HG03521 (cell line): ENCODE data around the gene SETBP1.

Experiments used
- ATAC-seq: cut with Tn5 transposase; IDR thresholded peaks from one replicate; pipeline ENCODE4 v1.9.1; 2021; ENCODE audit warnings: mild to moderate bottlenecking, moderate library complexity; ENCODE audit not compliant: unreplicated experiment

SETBP1 gene

DNA sequence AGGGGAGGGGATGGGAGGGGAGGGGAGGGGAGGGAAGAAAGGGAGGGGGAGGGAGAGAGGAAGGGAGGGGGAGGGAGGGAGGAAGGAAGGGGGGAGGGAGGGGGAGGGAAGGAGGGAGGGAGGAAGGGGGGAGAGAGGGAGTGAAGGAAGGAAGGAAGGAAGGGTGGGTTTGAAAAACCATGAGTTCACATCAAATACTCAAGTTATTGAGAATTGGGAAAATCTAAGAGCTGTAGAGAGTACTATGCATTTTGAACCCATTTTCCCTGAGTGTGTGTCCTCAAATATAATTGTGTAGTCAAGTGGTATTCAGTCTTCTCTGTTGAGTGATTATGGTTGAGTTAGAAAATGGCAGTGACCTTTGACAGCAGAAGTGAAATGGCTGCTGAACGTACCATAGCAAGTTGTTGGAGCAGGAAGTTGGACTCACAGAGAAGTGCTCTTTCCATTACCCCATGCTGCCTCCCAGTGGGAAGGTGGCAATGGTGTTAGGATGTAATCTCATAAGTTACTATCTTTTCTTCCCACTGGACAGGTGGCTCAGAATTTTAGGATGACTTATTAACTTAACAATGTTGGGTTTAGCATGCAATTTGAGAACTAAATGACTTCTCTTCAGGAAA lies 214.6 kb downstream of the SETBP1 start:
- ATAC-seq = no peak

DNA sequence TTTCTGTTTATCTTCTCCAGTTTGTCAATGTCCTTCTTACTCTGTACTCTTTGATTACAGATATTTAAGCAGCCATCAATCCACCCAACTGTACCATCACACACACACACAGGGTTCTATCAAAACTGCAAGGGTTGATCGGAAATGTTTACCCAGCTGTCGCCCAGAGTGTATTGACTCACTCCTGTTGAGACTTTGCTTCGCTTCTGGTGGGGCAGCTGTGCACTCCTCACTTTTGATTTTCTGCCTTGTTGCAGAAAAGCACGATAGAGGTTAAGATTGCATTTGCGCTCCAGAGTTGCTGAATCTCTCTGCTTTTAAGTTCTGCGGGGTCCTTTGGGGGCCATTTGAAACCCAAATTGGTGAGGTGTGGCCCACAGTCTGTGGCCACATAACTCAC lies 216.2 kb downstream of the SETBP1 start:
- no peak for ATAC-seq

- no peak for ATAC-seq
Measured at GRCh38 chr18:44897411-44897810, 216.7 kb downstream of the SETBP1 start.

DNA sequence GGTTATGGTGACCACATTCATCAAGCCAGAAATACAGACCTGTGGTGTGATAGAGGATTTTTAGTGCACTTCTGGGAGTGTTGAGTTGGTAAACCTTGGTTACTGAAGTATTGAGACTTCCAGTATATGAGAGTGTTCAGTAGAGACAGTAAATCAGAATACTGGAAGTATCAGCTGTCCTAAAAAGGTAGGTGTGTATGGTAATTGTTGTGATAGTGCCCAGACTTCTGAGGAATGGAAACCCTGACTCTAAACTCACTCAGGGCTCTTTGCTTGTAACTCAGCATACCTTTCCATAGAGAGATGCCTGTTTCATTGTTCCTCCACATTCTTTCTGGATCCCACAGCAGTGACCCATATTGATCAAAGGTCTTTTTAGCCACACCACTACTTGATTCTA lies 217.1 kb downstream of the SETBP1 start:
- ATAC-seq = no peak

GRCh38 chr18:44898498-44898897 lies 217.8 kb downstream of the SETBP1 start:
- no peak for ATAC-seq

DNA sequence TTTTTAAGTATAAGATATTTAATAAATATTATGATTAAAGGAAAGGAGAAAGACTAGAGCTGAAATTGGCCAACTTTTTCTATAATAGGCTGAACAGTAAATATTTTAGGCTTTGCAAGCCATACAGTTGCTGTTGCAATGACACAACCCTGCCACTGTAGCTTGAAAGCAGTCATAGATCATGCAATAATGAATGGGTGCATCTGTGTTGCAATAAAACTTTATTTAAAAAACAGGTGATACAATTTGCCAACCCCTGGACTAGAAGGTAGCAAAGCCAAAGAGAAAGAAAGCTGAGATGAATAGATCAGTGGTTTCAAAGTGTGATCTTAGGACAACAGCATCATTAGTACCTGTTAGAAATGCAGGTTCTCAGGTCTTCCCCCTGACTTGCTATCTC lies 219.1 kb downstream of the SETBP1 start:
- no peak for ATAC-seq

GRCh38 chr18:44900627-44901026 lies 219.9 kb downstream of the SETBP1 start:
- no peak for ATAC-seq

GRCh38 chr18:44901283-44901682 lies 220.6 kb downstream of the SETBP1 start:
- no peak for ATAC-seq

DNA sequence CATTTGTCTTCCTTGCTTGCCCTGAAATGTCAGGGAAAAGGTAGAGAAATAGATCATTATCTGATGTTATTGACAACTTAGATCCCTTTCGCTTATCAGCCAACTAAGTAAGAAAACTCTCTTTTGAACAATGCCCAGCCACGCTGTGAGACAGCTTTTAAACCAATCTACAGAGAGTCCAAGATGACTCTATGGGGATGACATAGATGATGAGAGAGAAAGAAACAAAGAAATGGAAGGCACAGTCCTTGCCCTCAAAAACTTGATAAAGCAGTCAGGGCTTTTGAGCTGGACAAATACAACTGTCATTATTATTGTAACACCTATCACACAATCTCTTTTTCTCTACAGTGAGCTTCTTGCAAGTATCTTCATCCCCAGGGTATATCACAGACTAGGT lies 222.6 kb downstream of the SETBP1 start:
- no peak for ATAC-seq

- ATAC-seq = no peak
Measured at GRCh38 chr18:44904768-44905167, 224.1 kb downstream of the SETBP1 start.

GRCh38 chr18:44909191-44909719 lies 228.6 kb downstream of the SETBP1 start:
- peak; percentile 70 for ATAC-seq

- no peak for ATAC-seq
Measured at GRCh38 chr18:44911260-44911659, 230.6 kb downstream of the SETBP1 start.

DNA sequence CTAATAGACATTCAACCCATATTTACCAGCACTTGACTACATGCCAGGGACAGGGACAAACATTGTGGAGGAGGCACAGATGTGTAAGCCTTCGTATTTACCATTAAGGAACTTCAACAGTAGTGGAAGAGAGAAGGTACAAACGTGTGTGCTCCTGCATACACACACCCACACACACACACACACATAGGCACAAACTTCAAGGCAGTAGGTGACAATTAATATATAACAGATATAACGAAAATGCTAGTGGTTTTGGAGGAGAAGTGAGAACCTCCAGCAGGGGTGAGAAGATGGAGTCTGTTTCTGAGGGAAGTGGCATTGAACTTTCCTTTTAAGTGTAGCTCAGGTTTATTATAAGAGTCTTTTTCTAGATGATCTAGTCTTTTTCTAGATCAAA lies 231.1 kb downstream of the SETBP1 start:
- ATAC-seq = no peak

DNA sequence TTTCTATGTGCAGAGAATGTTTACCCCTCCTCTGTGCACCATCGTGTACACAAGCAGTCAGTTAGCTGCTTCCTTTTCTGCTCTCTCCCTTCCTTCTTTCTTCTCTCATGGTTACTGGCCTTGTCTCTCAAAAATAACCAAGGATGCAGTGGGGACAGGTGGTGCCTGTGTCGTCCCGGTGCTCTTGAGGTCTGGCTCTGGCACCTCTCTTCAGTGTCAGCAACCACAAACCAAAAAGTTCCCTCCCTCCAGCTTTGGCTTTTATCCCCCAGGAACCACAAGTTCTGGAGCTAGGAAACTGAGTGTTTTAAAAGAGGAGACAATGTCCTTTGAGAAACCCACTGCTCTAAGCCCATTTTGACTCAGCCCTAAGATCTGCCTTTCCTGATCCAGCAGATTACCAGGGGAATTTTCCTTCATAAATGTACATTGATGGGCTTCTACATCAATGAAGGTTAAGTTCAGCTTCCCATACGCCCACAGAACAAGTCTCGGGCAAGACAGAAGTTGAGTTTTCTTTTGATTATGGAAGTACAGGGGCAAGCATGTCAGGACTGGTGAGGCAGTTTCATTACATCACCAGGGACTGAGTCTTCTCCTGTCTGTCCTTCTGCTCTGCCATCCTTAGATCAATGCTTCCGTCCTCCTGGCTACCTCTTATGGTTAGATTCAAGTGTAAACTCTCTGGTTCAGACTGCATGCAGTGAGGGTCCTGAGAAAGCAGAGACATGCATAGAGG lies 232.2 kb downstream of the SETBP1 start:
- no peak for ATAC-seq

GRCh38 chr18:44914028-44914427 lies 233.3 kb downstream of the SETBP1 start:
- ATAC-seq = no peak

DNA sequence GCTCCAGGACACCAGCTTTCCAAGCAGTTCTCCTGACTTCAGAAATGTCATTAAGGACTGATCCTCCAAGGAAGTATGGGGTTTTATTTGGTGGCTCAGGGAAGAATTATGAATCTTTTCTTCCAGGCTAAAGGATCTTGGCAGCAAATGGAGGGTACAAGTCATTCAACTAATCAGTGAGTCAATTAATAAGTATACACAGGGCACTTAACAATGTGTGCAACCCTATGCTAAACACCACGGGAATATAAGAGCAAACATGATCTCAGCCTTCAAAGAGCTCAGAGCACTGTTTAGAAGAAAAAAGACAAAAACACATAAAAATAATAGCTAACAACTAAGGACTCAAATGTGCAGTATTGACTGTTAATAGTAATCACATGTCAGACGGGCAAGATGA lies 234.5 kb downstream of the SETBP1 start:
- ATAC-seq = no peak

DNA sequence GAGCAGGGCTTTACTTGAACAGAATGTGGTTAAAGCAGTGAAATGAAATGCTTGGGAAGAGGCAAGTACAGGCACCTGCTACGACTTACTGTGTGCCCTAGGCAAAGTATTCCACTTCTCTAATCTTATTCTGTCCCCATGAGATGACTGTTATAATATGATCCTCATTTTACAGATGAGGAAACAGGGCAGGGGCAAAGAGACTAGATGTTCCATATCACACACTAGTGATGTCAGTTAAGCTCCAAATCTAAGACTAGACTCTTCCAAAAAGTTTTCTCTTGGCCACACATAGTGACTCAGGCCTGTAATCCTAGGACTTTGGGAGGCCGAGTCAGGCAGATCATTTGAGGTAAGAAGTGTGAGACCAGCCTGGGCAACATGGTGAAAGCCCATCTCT lies 235.0 kb downstream of the SETBP1 start:
- no peak for ATAC-seq

GRCh38 chr18:44916429-44917207 lies 235.9 kb downstream of the SETBP1 start:
- no peak for ATAC-seq

GRCh38 chr18:44917216-44918141 lies 236.8 kb downstream of the SETBP1 start:
- no peak for ATAC-seq

GRCh38 chr18:44918142-44918476 lies 237.4 kb downstream of the SETBP1 start:
- no peak for ATAC-seq

GRCh38 chr18:44920441-44920840 lies 239.8 kb downstream of the SETBP1 start:
- ATAC-seq = no peak
